Fibroblast of lung (primary cell): Measurements from ENCODE around the gene B4GALT4.

ENCODE experiments used
- EZH2 ChIP-seq: IDR thresholded peaks from 2 replicates; pipeline ENCODE4 v1.5.1; 2012; ENCODE audit warnings: low read length, control low read depth, mild to moderate bottlenecking; ENCODE audit errors: missing control alignments
- TF ChIP-seq, protein P1 (sequence below), 2 donors: IDR thresholded peaks in 1 of 2; conservative IDR thresholded peaks in 1 of 2; 1 replicate in 1 of 2; 2 replicates in 1 of 2; pipeline ENCODE4 v1.5.1; 2011 to 2012; ENCODE audit warnings: low read length in 2 of 2, control low read depth in 1 of 2, inconsistent platforms in 1 of 2, low read depth in 1 of 2, mild to moderate bottlenecking in 1 of 2

DNA sequence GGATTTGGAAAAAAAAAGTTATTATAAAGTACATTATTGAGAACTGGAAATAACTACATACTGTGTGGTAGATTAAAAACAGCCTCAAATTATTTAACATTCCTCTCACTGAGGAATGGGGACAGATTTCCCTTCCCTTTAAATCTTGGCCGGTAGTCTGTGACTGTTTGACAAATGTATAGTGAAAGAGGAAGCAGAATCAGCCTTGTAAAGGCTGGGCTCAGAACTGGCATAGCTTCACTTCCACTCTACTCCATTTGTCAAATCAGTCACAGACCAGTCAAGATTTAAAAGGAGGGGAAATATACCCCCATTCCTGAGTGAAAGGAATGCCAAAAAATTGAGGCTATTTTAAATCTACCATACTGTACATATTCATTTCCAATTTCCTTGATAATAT is 18.2 kb upstream of the B4GALT4 start:
- TF ChIP-seq, protein P1, sequence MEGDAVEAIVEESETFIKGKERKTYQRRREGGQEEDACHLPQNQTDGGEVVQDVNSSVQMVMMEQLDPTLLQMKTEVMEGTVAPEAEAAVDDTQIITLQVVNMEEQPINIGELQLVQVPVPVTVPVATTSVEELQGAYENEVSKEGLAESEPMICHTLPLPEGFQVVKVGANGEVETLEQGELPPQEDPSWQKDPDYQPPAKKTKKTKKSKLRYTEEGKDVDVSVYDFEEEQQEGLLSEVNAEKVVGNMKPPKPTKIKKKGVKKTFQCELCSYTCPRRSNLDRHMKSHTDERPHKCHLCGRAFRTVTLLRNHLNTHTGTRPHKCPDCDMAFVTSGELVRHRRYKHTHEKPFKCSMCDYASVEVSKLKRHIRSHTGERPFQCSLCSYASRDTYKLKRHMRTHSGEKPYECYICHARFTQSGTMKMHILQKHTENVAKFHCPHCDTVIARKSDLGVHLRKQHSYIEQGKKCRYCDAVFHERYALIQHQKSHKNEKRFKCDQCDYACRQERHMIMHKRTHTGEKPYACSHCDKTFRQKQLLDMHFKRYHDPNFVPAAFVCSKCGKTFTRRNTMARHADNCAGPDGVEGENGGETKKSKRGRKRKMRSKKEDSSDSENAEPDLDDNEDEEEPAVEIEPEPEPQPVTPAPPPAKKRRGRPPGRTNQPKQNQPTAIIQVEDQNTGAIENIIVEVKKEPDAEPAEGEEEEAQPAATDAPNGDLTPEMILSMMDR (conservative IDR thresholded peaks at IDR 0.05 in 1 of 2, IDR thresholded peaks at IDR 0.05 in 1 of 2; ENCODE audit: low read depth in 1 of 2, low read length in 2 of 2), result no peak
- no peak for TF ChIP-seq EZH2
